GM10266 (cell line): Measurements from ENCODE around the gene PATL1.

Source experiments
- DNase-seq: peaks from one replicate; pipeline ENCODE4 v3.0.0; 2012; ENCODE audit errors: extremely low spot score
- TF ChIP-seq, protein P1 (sequence below): IDR thresholded peaks from 2 replicates; pipeline ENCODE4 v1.5.1; 2012; ENCODE audit warnings: mild to moderate bottlenecking, low read depth; ENCODE audit not compliant: control insufficient read depth, insufficient read depth; ENCODE audit errors: missing control alignments

The PATL1 gene, protein sequence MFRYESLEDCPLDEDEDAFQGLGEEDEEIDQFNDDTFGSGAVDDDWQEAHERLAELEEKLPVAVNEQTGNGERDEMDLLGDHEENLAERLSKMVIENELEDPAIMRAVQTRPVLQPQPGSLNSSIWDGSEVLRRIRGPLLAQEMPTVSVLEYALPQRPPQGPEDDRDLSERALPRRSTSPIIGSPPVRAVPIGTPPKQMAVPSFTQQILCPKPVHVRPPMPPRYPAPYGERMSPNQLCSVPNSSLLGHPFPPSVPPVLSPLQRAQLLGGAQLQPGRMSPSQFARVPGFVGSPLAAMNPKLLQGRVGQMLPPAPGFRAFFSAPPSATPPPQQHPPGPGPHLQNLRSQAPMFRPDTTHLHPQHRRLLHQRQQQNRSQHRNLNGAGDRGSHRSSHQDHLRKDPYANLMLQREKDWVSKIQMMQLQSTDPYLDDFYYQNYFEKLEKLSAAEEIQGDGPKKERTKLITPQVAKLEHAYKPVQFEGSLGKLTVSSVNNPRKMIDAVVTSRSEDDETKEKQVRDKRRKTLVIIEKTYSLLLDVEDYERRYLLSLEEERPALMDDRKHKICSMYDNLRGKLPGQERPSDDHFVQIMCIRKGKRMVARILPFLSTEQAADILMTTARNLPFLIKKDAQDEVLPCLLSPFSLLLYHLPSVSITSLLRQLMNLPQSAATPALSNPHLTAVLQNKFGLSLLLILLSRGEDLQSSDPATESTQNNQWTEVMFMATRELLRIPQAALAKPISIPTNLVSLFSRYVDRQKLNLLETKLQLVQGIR

GRCh38 chr11:59668950-59669610, at the start of gene PATL1:
PATL1 (minus strand) TSS chr11:59669037; CDS start chr11:59668895, 142 bp downstream.
- peak; percentile 99 for DNase-seq
- TF ChIP-seq, protein P1, sequence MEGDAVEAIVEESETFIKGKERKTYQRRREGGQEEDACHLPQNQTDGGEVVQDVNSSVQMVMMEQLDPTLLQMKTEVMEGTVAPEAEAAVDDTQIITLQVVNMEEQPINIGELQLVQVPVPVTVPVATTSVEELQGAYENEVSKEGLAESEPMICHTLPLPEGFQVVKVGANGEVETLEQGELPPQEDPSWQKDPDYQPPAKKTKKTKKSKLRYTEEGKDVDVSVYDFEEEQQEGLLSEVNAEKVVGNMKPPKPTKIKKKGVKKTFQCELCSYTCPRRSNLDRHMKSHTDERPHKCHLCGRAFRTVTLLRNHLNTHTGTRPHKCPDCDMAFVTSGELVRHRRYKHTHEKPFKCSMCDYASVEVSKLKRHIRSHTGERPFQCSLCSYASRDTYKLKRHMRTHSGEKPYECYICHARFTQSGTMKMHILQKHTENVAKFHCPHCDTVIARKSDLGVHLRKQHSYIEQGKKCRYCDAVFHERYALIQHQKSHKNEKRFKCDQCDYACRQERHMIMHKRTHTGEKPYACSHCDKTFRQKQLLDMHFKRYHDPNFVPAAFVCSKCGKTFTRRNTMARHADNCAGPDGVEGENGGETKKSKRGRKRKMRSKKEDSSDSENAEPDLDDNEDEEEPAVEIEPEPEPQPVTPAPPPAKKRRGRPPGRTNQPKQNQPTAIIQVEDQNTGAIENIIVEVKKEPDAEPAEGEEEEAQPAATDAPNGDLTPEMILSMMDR, result no peak

DNA sequence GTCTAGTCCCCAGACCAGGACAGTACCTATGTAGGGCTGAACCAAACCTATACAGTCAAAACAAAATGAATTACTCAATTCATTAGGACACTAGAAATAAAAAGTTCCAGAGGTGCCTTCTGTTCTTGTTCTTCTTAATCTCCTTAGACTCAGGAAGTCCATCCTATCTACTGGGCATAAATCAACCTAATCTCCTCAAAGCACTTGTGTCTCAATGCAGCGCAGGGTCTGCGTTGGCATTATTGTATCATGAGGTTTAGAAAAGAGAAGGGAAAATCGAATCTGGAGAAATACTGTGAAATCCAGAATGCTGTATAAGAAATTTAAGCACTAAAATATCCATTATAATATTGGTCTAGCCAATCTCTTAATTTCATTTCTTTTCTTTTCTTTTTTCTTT, 47.2 kb upstream of the PATL1 start:
- no peak for DNase-seq
- TF ChIP-seq, protein P1, result no peak

DNA sequence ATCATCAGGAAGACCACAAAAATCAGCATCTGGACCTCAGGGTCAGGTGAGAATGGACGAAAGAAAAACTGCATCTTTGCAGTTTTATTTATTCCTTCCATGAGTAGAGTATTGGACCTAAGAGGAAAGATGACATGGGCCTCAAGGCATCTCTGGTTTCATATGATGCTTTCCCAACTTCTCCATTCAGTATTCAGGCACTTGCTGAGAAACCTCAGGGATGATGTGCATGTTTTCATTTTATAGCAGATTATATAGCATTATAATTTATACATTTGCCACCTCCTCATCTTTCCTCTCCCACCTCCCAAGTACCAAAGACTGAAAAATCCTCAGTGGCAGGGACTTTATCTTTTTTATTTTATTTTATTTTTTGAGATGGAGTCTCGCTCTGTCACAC, 44.9 kb upstream of the PATL1 start, which contains the start of gene OR10V1:
TSS of gene OR10V1 (minus strand) at position 101 of the 400 bp plus-strand sequence. CDS start at position 101, 0 bp downstream.
- no peak for DNase-seq
- TF ChIP-seq, protein P1, result no peak

DNA sequence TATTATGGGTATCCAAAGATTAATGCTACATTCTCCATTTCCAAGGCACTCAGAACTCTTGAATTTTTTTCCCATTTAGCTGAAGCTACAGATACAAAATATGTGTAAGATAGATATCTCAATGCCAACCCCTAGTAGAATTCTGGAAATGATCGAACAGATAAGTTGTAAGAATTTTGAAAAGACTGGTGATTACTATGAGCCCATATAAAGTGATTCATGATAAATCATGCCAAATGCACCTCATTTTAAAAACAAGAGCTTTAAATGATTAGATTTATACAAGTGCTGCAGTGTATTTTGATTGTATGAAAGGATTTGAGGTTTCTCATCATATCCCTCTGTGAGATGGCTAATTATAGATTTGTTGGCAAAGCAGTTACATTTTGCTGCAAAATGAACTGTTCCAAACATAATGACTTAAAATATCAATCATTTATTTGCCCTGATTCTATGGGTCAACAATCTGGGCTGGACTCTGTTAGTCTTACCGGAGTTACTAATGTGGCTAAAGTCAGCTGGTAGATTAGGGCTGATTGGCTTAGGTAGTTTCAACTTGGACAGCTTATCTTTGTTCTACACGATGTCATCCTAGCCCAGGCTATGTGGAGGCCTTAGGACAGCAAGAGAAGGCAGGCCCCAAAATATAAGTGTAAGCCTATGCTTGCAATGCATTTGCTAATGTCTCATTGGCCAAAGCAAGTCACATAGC, 41.5 kb upstream of the PATL1 start:
- TF ChIP-seq, protein P1, result no peak
- no peak for DNase-seq

- TF ChIP-seq, protein P1, result no peak
- DNase-seq, result no peak
These were observed 39.7 kb upstream of the PATL1 start for GRCh38 chr11:59708537-59708936.

DNA sequence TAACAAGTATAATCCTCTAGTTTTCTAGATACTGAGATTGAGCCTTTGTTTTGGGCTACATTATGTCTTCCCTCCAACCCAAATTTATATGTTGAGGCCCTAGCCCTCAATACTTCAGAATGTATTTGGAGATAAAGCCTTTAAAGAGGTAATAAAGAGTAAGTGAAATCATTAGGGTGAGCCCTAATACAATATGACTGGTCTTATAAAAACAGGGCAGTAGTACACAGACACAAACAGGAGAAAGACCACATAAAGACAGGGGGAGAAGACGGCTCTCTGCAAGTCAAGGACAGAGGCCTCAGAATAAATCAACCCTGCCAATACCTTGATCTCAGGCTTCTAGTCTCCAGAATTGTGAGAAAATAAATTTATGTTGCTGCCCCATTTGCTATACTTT, 38.5 kb upstream of the PATL1 start:
- no peak for DNase-seq

More for the DNA sequence above, 38.5 kb upstream of the PATL1 start:
- TF ChIP-seq, protein P1, result no peak
